SK-N-MC (cell line): Measurements from ENCODE around the gene DNER.

Source experiments
- EZH2 ChIP-seq: fragments of 200-600 bp; sonication (generic); IDR thresholded peaks from one replicate; pipeline ENCODE4 v1.6.1; 2017; ENCODE audit warnings: antibody characterized with exemption
- FOXP2 ChIP-seq: optimal IDR thresholded peaks from 2 replicates; pipeline ENCODE3; 2011; ENCODE audit warnings: mild to moderate bottlenecking, moderate library complexity; ENCODE audit not compliant: insufficient read depth; ENCODE audit errors: extremely low read length, control extremely low read depth
- POLR2AphosphoS5 ChIP-seq: IDR thresholded peaks from 2 replicates; pipeline ENCODE4 v1.6.1; 2012; ENCODE audit warnings: mild to moderate bottlenecking, low read depth, low read length, borderline replicate concordance

GRCh38 chr2:229564300-229564907 is 150.0 kb downstream of the DNER start:
- TF ChIP-seq POLR2AphosphoS5 (no peak), EZH2 (no peak), FOXP2 (no peak)
